Measurements from ENCODE around the gene ATF6B.

The ATF6B gene

DNA sequence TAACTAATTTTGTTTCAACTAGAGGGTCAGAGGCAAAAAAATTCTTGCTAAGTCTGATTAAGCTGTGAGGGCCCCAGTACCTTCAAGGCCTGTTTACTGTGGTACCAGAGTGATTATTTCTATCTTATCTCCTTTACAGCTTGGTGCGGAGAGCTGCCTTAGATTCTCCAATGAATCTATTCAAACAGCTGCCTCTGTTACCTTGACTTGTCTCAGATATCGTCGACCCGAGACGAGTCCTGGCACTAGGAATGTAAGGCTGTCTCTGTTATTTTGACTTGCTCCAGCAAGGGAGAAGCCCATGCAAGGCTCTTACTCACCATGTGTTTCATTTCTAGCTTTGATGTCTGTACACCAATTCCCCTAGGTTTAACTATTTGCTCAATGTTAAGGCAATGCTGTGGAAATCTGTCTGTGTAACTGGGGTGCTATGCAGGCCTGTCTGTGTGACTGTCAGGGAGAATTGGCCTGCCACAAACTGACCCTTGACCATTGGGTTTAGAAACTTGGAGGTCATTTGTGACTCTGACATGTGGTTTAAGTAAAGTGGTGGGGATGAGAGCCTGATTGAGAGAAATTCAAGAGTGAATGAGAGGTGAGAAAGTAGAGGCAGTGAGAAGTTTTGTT is 12.5 kb upstream of the ATF6B start:
- H3K4me3 ChIP-seq (ENCODE audit: low read depth, low read length): no peak overlapping the region
- TF ChIP-seq, protein P1, sequence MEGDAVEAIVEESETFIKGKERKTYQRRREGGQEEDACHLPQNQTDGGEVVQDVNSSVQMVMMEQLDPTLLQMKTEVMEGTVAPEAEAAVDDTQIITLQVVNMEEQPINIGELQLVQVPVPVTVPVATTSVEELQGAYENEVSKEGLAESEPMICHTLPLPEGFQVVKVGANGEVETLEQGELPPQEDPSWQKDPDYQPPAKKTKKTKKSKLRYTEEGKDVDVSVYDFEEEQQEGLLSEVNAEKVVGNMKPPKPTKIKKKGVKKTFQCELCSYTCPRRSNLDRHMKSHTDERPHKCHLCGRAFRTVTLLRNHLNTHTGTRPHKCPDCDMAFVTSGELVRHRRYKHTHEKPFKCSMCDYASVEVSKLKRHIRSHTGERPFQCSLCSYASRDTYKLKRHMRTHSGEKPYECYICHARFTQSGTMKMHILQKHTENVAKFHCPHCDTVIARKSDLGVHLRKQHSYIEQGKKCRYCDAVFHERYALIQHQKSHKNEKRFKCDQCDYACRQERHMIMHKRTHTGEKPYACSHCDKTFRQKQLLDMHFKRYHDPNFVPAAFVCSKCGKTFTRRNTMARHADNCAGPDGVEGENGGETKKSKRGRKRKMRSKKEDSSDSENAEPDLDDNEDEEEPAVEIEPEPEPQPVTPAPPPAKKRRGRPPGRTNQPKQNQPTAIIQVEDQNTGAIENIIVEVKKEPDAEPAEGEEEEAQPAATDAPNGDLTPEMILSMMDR (IDR thresholded peaks at IDR 0.05; ENCODE audit: borderline replicate concordance, insufficient read depth, low read depth, low read length): no peak

GRCh38 chr6:32139590-32139989 is 11.5 kb upstream of the ATF6B start:
- H3K4me3 ChIP-seq (ENCODE audit: low read depth, low read length): no peak overlapping the region
- TF ChIP-seq, protein P1 (IDR thresholded peaks at IDR 0.05; ENCODE audit: borderline replicate concordance, insufficient read depth, low read depth, low read length): no peak

DNA sequence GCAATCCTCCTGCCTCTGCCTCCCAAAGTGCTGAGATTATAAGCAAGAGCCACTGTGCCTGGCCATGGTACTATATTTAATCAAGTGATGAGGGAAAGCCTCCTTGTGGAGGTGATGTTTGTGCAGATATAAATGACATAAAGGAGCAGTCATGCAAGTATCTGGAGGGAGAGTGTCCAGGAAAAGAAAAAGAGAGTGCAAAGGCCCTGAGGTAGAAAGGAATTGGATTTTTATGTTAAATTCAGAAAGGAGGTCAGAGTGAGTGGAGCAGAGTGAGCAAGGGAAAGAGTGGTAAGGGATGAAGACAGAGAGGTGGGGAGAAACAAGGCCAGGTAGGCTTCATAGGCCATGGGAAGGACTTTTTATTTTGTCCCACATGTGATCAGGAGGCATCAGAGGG is 9.4 kb upstream of the ATF6B start:
- TF ChIP-seq, protein P1 (IDR thresholded peaks at IDR 0.05; ENCODE audit: borderline replicate concordance, insufficient read depth, low read depth, low read length): no peak

DNA sequence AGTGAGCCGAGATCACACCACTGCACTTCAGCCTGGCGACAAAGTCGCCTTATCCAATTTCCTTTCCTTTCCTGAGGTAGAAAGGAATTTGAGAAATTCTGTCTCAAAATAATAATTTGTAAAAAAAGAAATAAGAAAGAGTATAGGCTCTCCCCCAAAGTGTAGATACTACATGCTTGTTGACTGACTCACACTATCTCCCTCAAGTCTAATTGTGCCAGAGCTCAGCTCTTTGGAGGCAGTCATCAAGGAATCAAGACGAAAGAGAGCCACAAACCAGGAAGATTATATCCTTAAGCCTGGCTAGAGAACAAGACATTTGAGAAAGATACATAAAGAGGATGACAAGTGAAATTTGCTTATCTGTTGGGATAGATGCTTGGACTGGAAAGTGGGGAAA is 5.7 kb upstream of the ATF6B start:
- TF ChIP-seq, protein P1 (IDR thresholded peaks at IDR 0.05; ENCODE audit: borderline replicate concordance, insufficient read depth, low read depth, low read length): no peak
- H3K4me3 ChIP-seq (ENCODE audit: low read depth, low read length): no peak overlapping the region

More for the DNA sequence above, 9.4 kb upstream of the ATF6B start:
- H3K4me3 ChIP-seq (ENCODE audit: low read depth, low read length): no peak overlapping the region

DNA sequence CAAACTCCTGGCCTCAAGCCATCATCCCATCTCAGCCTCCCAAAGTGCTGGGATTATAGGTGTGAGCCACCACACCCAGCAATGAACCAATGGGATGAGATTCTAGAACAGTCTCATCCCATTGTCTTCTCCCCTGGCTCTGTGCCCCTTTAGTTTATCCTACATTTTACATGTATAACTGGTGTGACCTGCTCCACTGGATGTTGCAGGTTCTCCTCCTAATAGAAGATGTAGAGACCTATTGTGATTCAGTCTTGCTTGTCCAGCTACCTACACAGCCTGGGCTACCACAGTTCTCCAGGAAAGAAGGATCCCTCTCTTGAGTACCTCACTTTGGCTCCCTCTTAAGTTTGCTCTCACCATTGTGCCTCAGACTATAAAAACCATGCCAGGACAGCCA is 4.1 kb upstream of the ATF6B start:
- no peak overlapping the region for H3K4me3 ChIP-seq (ENCODE audit: low read depth, low read length)
- TF ChIP-seq, protein P1 (IDR thresholded peaks at IDR 0.05; ENCODE audit: borderline replicate concordance, insufficient read depth, low read depth, low read length): no peak

- H3K4me3 ChIP-seq (ENCODE audit: low read depth, low read length): no peak overlapping the region
Measured at GRCh38 chr6:32131439-32131948, 3.4 kb upstream of the ATF6B start.

More at GRCh38 chr6:32131439-32131948, 3.4 kb upstream of the ATF6B start:
- TF ChIP-seq, protein P1 (IDR thresholded peaks at IDR 0.05; ENCODE audit: borderline replicate concordance, insufficient read depth, low read depth, low read length): no peak

All from GM12875 (cell line).